Trophoblast cell (in vitro differentiated cells and primary cell): ENCODE measurements around the gene RAD51B.
A peak's percentile ranks its signal among the peaks of the same experiment; 100 is the strongest.

Source experiments
- DNase-seq, 2 donors: peaks; one replicate each; pipeline ENCODE4 v3.0.0-alpha.2; 2016
- H2AFZ ChIP-seq: 2 replicates; pipeline ENCODE4 v1.6.1; 2013; ENCODE audit warnings: low read length, moderate library complexity, mild to moderate bottlenecking; ENCODE audit not compliant: insufficient read depth, poor library complexity
- H2AK5ac ChIP-seq: 2 replicates; pipeline ENCODE4 v1.6.1; 2013; ENCODE audit warnings: mild to moderate bottlenecking, low read length
- H2BK120ac ChIP-seq: 2 replicates; pipeline ENCODE4 v1.6.1; 2013; ENCODE audit warnings: low read length, mild to moderate bottlenecking, moderate library complexity; ENCODE audit not compliant: insufficient read depth, poor library complexity
- H2BK12ac ChIP-seq: 2 replicates; pipeline ENCODE4 v1.6.1; 2013; ENCODE audit warnings: mild to moderate bottlenecking, low read length, moderate library complexity
- H2BK5ac ChIP-seq: 2 replicates; pipeline ENCODE4 v1.6.1; 2013; ENCODE audit warnings: low read length, low read depth, moderate library complexity, mild to moderate bottlenecking; ENCODE audit not compliant: poor library complexity
- H3K14ac ChIP-seq: 2 replicates; pipeline ENCODE4 v1.6.1; 2013; ENCODE audit warnings: mild to moderate bottlenecking, low read length
- H3K18ac ChIP-seq: 2 replicates; pipeline ENCODE4 v1.6.1; 2013; ENCODE audit warnings: mild to moderate bottlenecking, low read length
- H3K23ac ChIP-seq: 2 replicates; pipeline ENCODE4 v1.6.1; 2013; ENCODE audit warnings: low read length
- H3K27ac ChIP-seq: 2 replicates; pipeline ENCODE4 v1.5.1; 2013; ENCODE audit warnings: low read depth, mild to moderate bottlenecking, inconsistent platforms, low read length, moderate library complexity
- H3K27me3 ChIP-seq: 2 replicates; pipeline ENCODE4 v1.6.1; 2013; ENCODE audit warnings: inconsistent platforms, mild to moderate bottlenecking, low read length, moderate library complexity; ENCODE audit not compliant: insufficient read depth
- H3K36me3 ChIP-seq, 2 experiments: 1 replicate in 1 of 2; 2 replicates in 1 of 2; pipeline ENCODE4 v1.6.1; 2013; ENCODE audit warnings: low read length in 2 of 2, mild to moderate bottlenecking in 2 of 2, moderate library complexity in 1 of 2; ENCODE audit not compliant: insufficient read depth in 2 of 2, control insufficient read depth in 1 of 2
- H3K4ac ChIP-seq: 2 replicates; pipeline ENCODE4 v1.6.1; 2013; ENCODE audit warnings: low read depth, mild to moderate bottlenecking, low read length, moderate library complexity
- H3K4me1 ChIP-seq, 2 experiments: 1 replicate in 1 of 2; 2 replicates in 1 of 2; pipeline ENCODE4 v1.6.1; 2013; ENCODE audit warnings: low read length in 2 of 2, mild to moderate bottlenecking in 2 of 2, moderate library complexity in 1 of 2; ENCODE audit not compliant: insufficient read depth in 2 of 2, control insufficient read depth in 1 of 2
- H3K4me2 ChIP-seq: 2 replicates; pipeline ENCODE4 v1.6.1; 2013; ENCODE audit warnings: inconsistent platforms, mild to moderate bottlenecking, low read length, moderate library complexity
- H3K4me3 ChIP-seq: 2 replicates; pipeline ENCODE4 v1.5.1; 2013; ENCODE audit warnings: mild to moderate bottlenecking, low read depth, low read length, inconsistent platforms
- H3K79me1 ChIP-seq: one replicate; pipeline ENCODE4 v1.6.1; 2013; ENCODE audit warnings: low read length
- H3K79me2 ChIP-seq: 2 replicates; pipeline ENCODE4 v1.6.1; 2013; ENCODE audit warnings: low read length, mild to moderate bottlenecking; ENCODE audit not compliant: control insufficient read depth, insufficient read depth, poor library complexity
- H3K9ac ChIP-seq: 2 replicates; pipeline ENCODE4 v1.6.1; 2013; ENCODE audit warnings: mild to moderate bottlenecking, low read length
- H3K9me3 ChIP-seq: 2 replicates; pipeline ENCODE4 v1.6.1; 2013; ENCODE audit warnings: low read depth, mild to moderate bottlenecking, control low read depth, inconsistent platforms, low read length; ENCODE audit not compliant: insufficient read depth
- H4K12ac ChIP-seq: 2 replicates; pipeline ENCODE4 v1.6.1; 2013; ENCODE audit warnings: low read depth, mild to moderate bottlenecking, low read length, moderate library complexity
- H4K8ac ChIP-seq: 2 replicates; pipeline ENCODE4 v1.6.1; 2013; ENCODE audit warnings: low read depth, mild to moderate bottlenecking, low read length, moderate library complexity
- H4K91ac ChIP-seq: one replicate; pipeline ENCODE4 v1.6.1; 2013; ENCODE audit warnings: low read depth, mild to moderate bottlenecking, low read length, moderate library complexity
- WGBS: extraction: QIAGEN DNeasy Blood & Tissue Kit; methylation state at CpG from one replicate; pipeline ENCODE4 v1.1.7; 2013; ENCODE audit warnings: missing lambda C conversion rate; ENCODE audit not compliant: insufficient read length, insufficient coverage; ENCODE audit errors: extremely low coverage; 5-methylcytosine and 5-hydroxymethylcytosine counted together

Gene RAD51B

DNA sequence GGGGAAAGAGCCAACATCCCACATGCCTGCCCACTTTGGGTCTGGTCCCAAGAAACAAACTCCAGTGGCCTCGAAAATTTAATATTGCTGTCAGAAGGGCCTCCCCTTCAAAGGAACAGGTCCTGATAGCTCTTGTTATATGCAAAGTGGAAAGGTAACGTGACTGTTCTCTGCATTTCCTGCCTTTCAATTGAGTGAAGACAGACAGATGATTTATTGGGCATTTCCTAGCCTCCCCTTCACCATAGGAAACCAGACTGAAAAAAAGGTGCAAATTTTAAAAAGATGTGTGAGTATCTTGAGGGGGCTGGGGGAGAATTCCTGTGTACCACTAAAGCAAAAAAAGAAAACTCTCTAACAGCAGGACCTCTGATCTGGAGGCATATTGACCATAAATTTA lies 738.1 kb downstream of the RAD51B start:
- no peak overlapping the region for H4K12ac ChIP-seq
- H3K36me3 ChIP-seq: no peaks in the 10 kb centered on the region

DNA sequence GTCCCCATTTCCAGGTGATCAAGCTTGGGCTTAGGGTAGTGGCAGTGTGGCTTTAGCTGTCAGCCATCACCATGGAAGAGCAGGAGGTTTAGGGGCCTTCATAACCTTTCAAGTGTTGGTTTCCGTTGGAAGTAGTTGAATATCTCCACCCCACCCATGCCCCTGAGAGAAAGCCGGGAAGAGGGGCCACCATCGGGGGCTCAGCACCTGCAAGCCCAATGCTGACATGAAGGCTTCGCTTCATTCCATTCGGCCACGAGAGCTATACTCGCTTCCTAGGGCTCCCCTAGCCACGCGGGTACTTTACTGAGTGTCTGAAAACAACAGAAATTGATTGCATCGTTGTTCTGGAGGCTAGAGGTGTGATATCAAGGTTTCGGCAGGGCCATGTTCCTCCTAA lies 738.5 kb downstream of the RAD51B start:
- Histone ChIP-seq H3K9ac (no peak overlapping the region), H2AK5ac (no peak overlapping the region), H2BK5ac (no peak overlapping the region), H2BK12ac (peak overlapping the region; percentile 42), H3K23ac (no peak overlapping the region), H3K27ac (no peak overlapping the region), H3K14ac (no peak overlapping the region), H3K18ac (no peak overlapping the region), H4K91ac (no peak overlapping the region), H3K9me3 (no peaks in the 10 kb centered on the region), H3K4me1 (peaks cover 17 to 23% of the 10 kb centered on the region in 2 experiments), H3K36me3 (no peaks in the 10 kb centered on the region), H4K12ac (no peak overlapping the region), H3K79me1 (peaks cover 27% of the 10 kb centered on the region), H2BK120ac (no peak overlapping the region), H3K27me3 (no peaks in the 10 kb centered on the region), H3K4ac (no peak overlapping the region), H3K79me2 (no peaks in the 10 kb centered on the region), H3K4me3 (no peak overlapping the region), H2AFZ (no peak overlapping the region), H4K8ac (no peak overlapping the region), H3K4me2 (no peak overlapping the region)
- no CpG with 5 or more reads among the region's 11 CpGs for WGBS
- no peak for DNase-seq

More for the DNA sequence above, 738.1 kb downstream of the RAD51B start:
- no peak overlapping the region for H2AFZ ChIP-seq
- H2BK12ac ChIP-seq: no peak overlapping the region
- no peak overlapping the region for H3K4ac ChIP-seq
- H3K27me3 ChIP-seq: no peaks in the 10 kb centered on the region
- no peak overlapping the region for H3K4me3 ChIP-seq
- no peak for DNase-seq
- no peak overlapping the region for H3K9ac ChIP-seq
- no peak overlapping the region for H3K18ac ChIP-seq
- no peak overlapping the region for H3K27ac ChIP-seq
- peaks cover 23% of the 10 kb centered on the region for H3K79me1 ChIP-seq
- H4K91ac ChIP-seq: no peak overlapping the region
- H3K9me3 ChIP-seq: no peaks in the 10 kb centered on the region
- no peaks in the 10 kb centered on the region for H3K79me2 ChIP-seq
- no CpG with 5 or more reads among the region's 2 CpGs for WGBS
- no peak overlapping the region for H2BK120ac ChIP-seq
- no peak overlapping the region for H3K23ac ChIP-seq
- H4K8ac ChIP-seq: no peak overlapping the region
- no peak overlapping the region for H2BK5ac ChIP-seq
- peaks cover 12 to 19% of the 10 kb centered on the region in 2 experiments for H3K4me1 ChIP-seq
- no peak overlapping the region for H2AK5ac ChIP-seq
- H3K14ac ChIP-seq: no peak overlapping the region
- H3K4me2 ChIP-seq: no peak overlapping the region

DNA sequence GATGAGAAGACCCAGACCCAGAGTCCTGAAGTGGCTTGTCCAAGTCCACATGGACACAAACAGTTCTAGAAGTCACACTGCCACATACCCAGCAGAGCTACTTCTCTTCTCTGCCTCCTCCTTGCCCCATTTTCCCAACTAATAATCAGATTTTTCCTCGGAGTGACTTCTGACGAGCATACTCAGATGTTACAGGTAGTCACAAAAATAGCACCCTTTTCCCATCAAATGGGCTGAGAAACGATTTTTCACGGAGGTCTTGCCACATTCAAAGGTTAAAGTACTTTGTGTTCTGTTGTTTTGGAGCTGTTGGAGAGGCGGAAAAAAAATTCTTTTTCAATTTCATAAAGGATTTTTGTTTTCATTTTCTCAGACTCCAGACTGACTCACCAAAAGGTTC lies 740.4 kb downstream of the RAD51B start:
- Histone ChIP-seq H2AK5ac (peak overlapping the region; percentile 26), H3K27me3 (no peaks in the 10 kb centered on the region), H3K18ac (peak overlapping the region; percentile 57), H4K12ac (no peak overlapping the region), H4K8ac (no peak overlapping the region), H3K79me1 (peaks cover 39% of the 10 kb centered on the region), H3K79me2 (peaks cover 7% of the 10 kb centered on the region), H3K23ac (no peak overlapping the region), H3K9me3 (no peaks in the 10 kb centered on the region), H3K36me3 (no peaks in the 10 kb centered on the region), H3K27ac (no peak overlapping the region), H3K4ac (no peak overlapping the region), H2BK5ac (no peak overlapping the region), H3K4me3 (no peak overlapping the region), H2BK120ac (no peak overlapping the region), H3K4me1 (peaks cover 30 to 37% of the 10 kb centered on the region in 2 experiments), H4K91ac (peak overlapping the region; percentile 50), H2BK12ac (no peak overlapping the region), H2AFZ (no peak overlapping the region), H3K14ac (no peak overlapping the region), H3K4me2 (no peak overlapping the region), H3K9ac (no peak overlapping the region)
- DNase-seq: no peak
- no CpG with 5 or more reads among the region's 5 CpGs for WGBS

DNA sequence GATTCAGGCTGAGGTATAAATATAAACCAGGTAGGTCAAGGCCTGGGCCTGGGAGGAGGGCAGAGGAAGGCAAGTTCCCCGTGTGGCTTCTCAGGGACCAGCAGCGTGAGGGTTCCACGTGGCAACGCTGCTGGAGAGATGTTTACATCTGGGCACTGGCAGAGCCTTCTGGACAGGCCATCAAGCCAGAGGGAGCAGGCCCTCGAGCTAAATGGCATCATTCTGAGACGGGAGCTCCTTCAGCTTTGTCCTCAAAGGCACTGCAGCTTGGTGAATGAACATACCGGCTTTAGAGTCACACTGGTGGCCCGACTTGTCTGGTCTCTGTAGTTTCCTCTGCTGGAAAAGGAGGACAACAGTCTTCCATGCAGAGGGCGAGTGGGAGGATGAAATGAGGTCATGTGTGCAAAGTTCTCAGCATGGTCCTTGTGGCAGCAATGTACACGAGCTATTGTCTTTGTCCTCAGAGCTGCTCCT lies 742.0 kb downstream of the RAD51B start:
- Histone ChIP-seq H2AK5ac (peak overlapping the region; percentile 49), H3K27me3 (no peaks in the 10 kb centered on the region), H2AFZ (no peak overlapping the region), H3K4me2 (no peak overlapping the region), H3K36me3 (no peaks in the 10 kb centered on the region), H3K79me1 (peaks cover 42% of the 10 kb centered on the region), H3K4me1 (peaks cover 30 to 44% of the 10 kb centered on the region in 2 experiments), H2BK12ac (peak overlapping the region; percentile 62), H3K23ac (no peak overlapping the region), H3K14ac (peak overlapping the region; percentile 16), H2BK5ac (no peak overlapping the region), H3K9me3 (no peaks in the 10 kb centered on the region), H3K79me2 (peaks cover 7% of the 10 kb centered on the region), H3K4ac (no peak overlapping the region), H3K27ac (no peak overlapping the region), H3K9ac (no peak overlapping the region), H2BK120ac (peak overlapping the region; percentile 53), H3K4me3 (no peak overlapping the region), H4K12ac (no peak overlapping the region), H3K18ac (peak overlapping the region; percentile 1), H4K91ac (peak overlapping the region; percentile 96), H4K8ac (peak overlapping the region; percentile 45)
- no CpG with 5 or more reads among the region's 10 CpGs for WGBS
- DNase-seq: peak in 1 of 2 donors; percentile 31
